B cell (primary cell): Measurements from ENCODE around the gene DNAJC10. TPM values are rescaled to one million over a fixed set of nuclear protein-coding genes. Genes with fewer than 3 reads are reported as not detected.

Experiments
- ATAC-seq: fragments of 200-7000 bp; cut with Tn5 transposase; one replicate; pipeline ENCODE4 v1.10.0; 2021; ENCODE audit warnings: low read depth, mild to moderate bottlenecking, moderate number of reproducible peaks, moderate library complexity
- CTCF ChIA-PET: fragments of 350-600 bp; sonication (Branson Sonifier 250); formaldehyde crosslinking; loops from one replicate; lab custom pipeline; 2021; ENCODE audit warnings: antibody characterized with exemption, inconsistent platforms; lab: Charles Lee
- POLR2A ChIA-PET: fragments of 350-600 bp; sonication (Branson Sonifier 250); formaldehyde crosslinking; loops from one replicate; lab custom pipeline; 2021; ENCODE audit warnings: antibody characterized with exemption; lab: Charles Lee
- DNase-seq: peaks from one replicate; pipeline ENCODE4 v3.0.0; 2013
- H2AFZ ChIP-seq: 2 replicates; pipeline ENCODE4 v1.6.1; 2012; ENCODE audit warnings: mild to moderate bottlenecking, low read depth, low read length; ENCODE audit not compliant: insufficient read depth, poor library complexity, severe bottlenecking
- H3K27ac ChIP-seq, 2 donors: 1 replicate in 1 of 2; 2 replicates in 1 of 2; pipeline ENCODE4 v1.5.1; 2012 to 2013; ENCODE audit warnings: low read length in 2 of 2, mild to moderate bottlenecking in 2 of 2, moderate library complexity in 1 of 2
- H3K27me3 ChIP-seq, 4 experiments: fragments of 200-600 bp in 1 of 4; sonication (generic) in 1 of 4; replicated peaks in 1 of 4; 1 replicate in 2 of 4; 2 replicates in 2 of 4; pipeline versions ENCODE4 v1.6.1 to v1.7.0; 2013 to 2016; ENCODE audit warnings: low read length in 3 of 4, mild to moderate bottlenecking in 2 of 4, mixed read lengths in 1 of 4, moderate library complexity in 1 of 4; ENCODE audit not compliant: insufficient read depth in 4 of 4, control insufficient read depth in 3 of 4; ENCODE audit errors: control extremely low read depth in 1 of 4
- H3K36me3 ChIP-seq, 2 experiments: replicated peaks in 1 of 2; 1 replicate in 1 of 2; 2 replicates in 1 of 2; pipeline versions ENCODE4 v1.6.1 to v1.7.1; 2013; ENCODE audit warnings: low read length in 1 of 2; ENCODE audit not compliant: insufficient read depth in 2 of 2, control insufficient read depth in 1 of 2; ENCODE audit errors: control extremely low read depth in 1 of 2, extremely low read depth in 1 of 2
- H3K4me1 ChIP-seq, 2 donors: fragments of 200-600 bp in 1 of 2; sonication (generic) in 1 of 2; 1 replicate in 1 of 2; 2 replicates in 1 of 2; pipeline versions ENCODE4 v1.5.1 to v1.6.1; 2013 to 2017; ENCODE audit warnings: low read length in 2 of 2; ENCODE audit not compliant: control insufficient read depth in 2 of 2, insufficient read depth in 2 of 2
- H3K4me2 ChIP-seq: replicated peaks from 2 replicates; pipeline ENCODE3; 2012; ENCODE audit warnings: mild to moderate bottlenecking, low read depth, low read length; ENCODE audit not compliant: poor library complexity, severe bottlenecking
- H3K4me3 ChIP-seq, 5 experiments: fragments of 200-600 bp in 1 of 5; sonication (generic) in 1 of 5; 1 replicate in 3 of 5; 2 replicates in 2 of 5; pipeline versions ENCODE4 v1.5.1 to v1.7.0; 2011 to 2016; ENCODE audit warnings: low read length in 4 of 5, mild to moderate bottlenecking in 4 of 5, low read depth in 2 of 5, control low read depth in 1 of 5, moderate library complexity in 1 of 5; ENCODE audit not compliant: insufficient read depth in 1 of 5; ENCODE audit errors: control extremely low read depth in 1 of 5, extremely low read depth in 1 of 5
- H3K79me2 ChIP-seq: fragments of 200-600 bp; sonication (generic); one replicate; pipeline ENCODE4 v1.6.0; 2016; ENCODE audit warnings: low read length; ENCODE audit not compliant: control insufficient read depth, insufficient read depth
- H3K9ac ChIP-seq: fragments of 200-600 bp; sonication (generic); 2 replicates; pipeline ENCODE4 v1.6.1; 2017; ENCODE audit warnings: mild to moderate bottlenecking, low read length, moderate library complexity
- H3K9me3 ChIP-seq, 3 donors: one replicate each; pipeline versions ENCODE4 v1.6.1 to v1.7.1; 2013; ENCODE audit warnings: low read length in 2 of 3; ENCODE audit not compliant: control insufficient read depth in 2 of 3, insufficient read depth in 1 of 3; ENCODE audit errors: control extremely low read depth in 1 of 3
- H4K20me1 ChIP-seq: 2 replicates; pipeline ENCODE4 v1.6.0; 2012; ENCODE audit warnings: mild to moderate bottlenecking, low read length; ENCODE audit not compliant: insufficient read depth, control insufficient read depth, poor library complexity, severe bottlenecking
- H3K27ac Mint-ChIP-seq: one replicate; pipeline ENCODE4 v1.8.0; 2021; ENCODE audit warnings: mixed read lengths
- H3K27me3 Mint-ChIP-seq: one replicate; pipeline ENCODE4 v1.8.0; 2021; ENCODE audit warnings: mixed read lengths
- H3K4me1 Mint-ChIP-seq: one replicate; pipeline ENCODE4 v1.8.0; 2021; ENCODE audit warnings: mixed read lengths
- H3K4me3 Mint-ChIP-seq: one replicate; pipeline ENCODE4 v1.8.0; 2021; ENCODE audit warnings: mixed read lengths
- H3K9me3 Mint-ChIP-seq: one replicate; pipeline ENCODE4 v1.8.0; 2022; ENCODE audit warnings: mixed read lengths; ENCODE audit not compliant: insufficient read depth
- EZH2 ChIP-seq: IDR thresholded peaks from 2 replicates; pipeline ENCODE4 v1.6.1; 2012; ENCODE audit warnings: borderline replicate concordance, low read depth, mild to moderate bottlenecking, moderate library complexity, low read length; ENCODE audit not compliant: insufficient read depth, poor library complexity, severe bottlenecking
- WGBS: methylation state at CpG from one replicate; pipeline ENCODE4 v1.1.5; 2013; ENCODE audit warnings: missing lambda C conversion rate; ENCODE audit not compliant: insufficient coverage; 5-methylcytosine and 5-hydroxymethylcytosine counted together
- intact Hi-C: fragments of 100-400 bp; cut with micrococcal nuclease; formaldehyde crosslinking; loops from one replicate; pipeline ENCODE4 v1.10.0; 2022
- polyA plus RNA-seq: library from polyadenylated mRNA; depleted of rRNA; stranded (reverse); fragments of >200 nt; gene quantifications from 2 replicates; pipeline ENCODE4 v1.2.3, GENCODE V29; 2012
- total RNA-seq, 2 donors: library from RNA; stranded (reverse); fragments of 120-200 nt in 1 of 2; gene quantifications; 1 replicate in 1 of 2; 2 replicates in 1 of 2; pipeline versions ENCODE4 v1.2.3 to v1.2.4, GENCODE V29; 2013 to 2022
- TF ChIP-seq, protein P1 (sequence below): fragments of 200-600 bp; IDR thresholded peaks from one replicate; pipeline ENCODE4 v1.8.0; 2022; ENCODE audit warnings: antibody characterized with exemption, mild to moderate bottlenecking

The DNAJC10 gene
- total and polyA plus RNA-seq, 2 donors (not counting 1 experiment from before 2014, with no cell fraction given), result 41.3 to 115 TPM

DNA sequence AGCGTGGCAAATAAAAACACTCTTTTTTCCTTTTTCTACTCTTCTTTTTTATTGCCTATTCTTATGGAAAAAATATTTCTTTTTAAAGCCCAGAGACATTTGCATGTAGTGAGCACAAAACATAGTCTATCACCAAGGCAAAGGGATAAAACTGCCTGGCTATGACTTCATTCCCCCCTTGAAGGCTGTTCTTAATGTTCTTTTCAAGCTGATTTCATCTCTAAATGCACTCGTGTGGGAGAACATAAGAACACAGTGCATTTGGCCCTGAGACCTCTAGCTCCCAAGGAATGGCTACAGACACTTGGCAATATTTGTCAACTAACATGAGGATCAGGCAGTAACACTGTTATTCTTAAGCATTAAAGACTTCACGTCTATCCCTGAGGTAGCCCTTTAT is 17.4 kb upstream of the DNAJC10 start:
- Histone ChIP-seq H3K9ac (no peak overlapping the region), H4K20me1 (no peaks in the 10 kb centered on the region), H3K9me3 (peaks cover 0 to 1% (median 0%) of the 10 kb centered on the region in 3 donors), H3K27me3 (no peaks in the 10 kb centered on the region), H3K27ac (no peak overlapping the region), H3K36me3 (no peaks in the 10 kb centered on the region), H3K4me3 (no peak overlapping the region), H3K4me1 (no peaks in the 10 kb centered on the region), H3K4me2 (no peak overlapping the region), H2AFZ (no peak overlapping the region), H3K79me2 (no peaks in the 10 kb centered on the region)
- H3K4me3 Mint-ChIP-seq, result no peak overlapping the region
- CTCF ChIA-PET, result interaction anchor here (0.5 to 0.6 kb wide), 2 partner anchors 20 to 37 kb away, joined by 3 read pairs; no protein-coding TSS in a partner anchor
- ATAC-seq (no peak), DNase-seq (no peak)
- no peaks in the 10 kb centered on the region for H3K4me1 Mint-ChIP-seq
- no CpG with 5 or more reads among the region's 3 CpGs for WGBS
- H3K27me3 Mint-ChIP-seq, result no peaks in the 10 kb centered on the region
- intact Hi-C loops, result no loop called here
- POLR2A ChIA-PET, result no interaction called here
- TF ChIP-seq, protein P1, sequence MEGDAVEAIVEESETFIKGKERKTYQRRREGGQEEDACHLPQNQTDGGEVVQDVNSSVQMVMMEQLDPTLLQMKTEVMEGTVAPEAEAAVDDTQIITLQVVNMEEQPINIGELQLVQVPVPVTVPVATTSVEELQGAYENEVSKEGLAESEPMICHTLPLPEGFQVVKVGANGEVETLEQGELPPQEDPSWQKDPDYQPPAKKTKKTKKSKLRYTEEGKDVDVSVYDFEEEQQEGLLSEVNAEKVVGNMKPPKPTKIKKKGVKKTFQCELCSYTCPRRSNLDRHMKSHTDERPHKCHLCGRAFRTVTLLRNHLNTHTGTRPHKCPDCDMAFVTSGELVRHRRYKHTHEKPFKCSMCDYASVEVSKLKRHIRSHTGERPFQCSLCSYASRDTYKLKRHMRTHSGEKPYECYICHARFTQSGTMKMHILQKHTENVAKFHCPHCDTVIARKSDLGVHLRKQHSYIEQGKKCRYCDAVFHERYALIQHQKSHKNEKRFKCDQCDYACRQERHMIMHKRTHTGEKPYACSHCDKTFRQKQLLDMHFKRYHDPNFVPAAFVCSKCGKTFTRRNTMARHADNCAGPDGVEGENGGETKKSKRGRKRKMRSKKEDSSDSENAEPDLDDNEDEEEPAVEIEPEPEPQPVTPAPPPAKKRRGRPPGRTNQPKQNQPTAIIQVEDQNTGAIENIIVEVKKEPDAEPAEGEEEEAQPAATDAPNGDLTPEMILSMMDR, result no peak
- TF ChIP-seq EZH2, result no peak
- H3K27ac Mint-ChIP-seq, result no peak overlapping the region
- H3K9me3 Mint-ChIP-seq, result no peaks in the 10 kb centered on the region

DNA sequence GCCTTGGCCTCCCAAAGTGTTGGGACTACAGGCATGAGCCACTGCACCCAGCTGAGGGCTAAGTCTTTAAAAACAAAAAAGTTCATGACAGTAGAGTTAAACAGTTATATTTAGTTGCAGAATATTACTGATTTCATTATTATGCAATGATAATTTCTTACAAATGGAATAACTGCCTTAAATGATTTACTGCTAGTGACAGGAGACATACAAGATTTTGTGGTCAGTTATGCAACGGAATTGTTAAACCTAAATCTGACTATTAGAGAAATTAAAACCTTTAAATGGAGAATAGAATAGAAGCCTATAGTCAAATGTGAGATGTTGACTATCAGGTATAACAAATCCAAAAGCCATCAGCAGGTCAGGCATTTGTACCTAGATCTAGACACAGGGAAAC is 10.3 kb upstream of the DNAJC10 start:
- H2AFZ ChIP-seq, result no peak overlapping the region
- ChIA-PET POLR2A (no interaction called here), CTCF (no interaction called here)

More for the DNA sequence above, 10.3 kb upstream of the DNAJC10 start:
- Mint-ChIP-seq H3K9me3 (no peaks in the 10 kb centered on the region), H3K27ac (no peak overlapping the region), H3K4me1 (no peaks in the 10 kb centered on the region), H3K27me3 (no peaks in the 10 kb centered on the region), H3K4me3 (no peak overlapping the region)
- H3K9me3 ChIP-seq, result no peaks in the 10 kb centered on the region
- H3K4me1 ChIP-seq, result no peaks in the 10 kb centered on the region
- H3K27me3 ChIP-seq, result peaks cover 0 to 3% (median 0%) of the 10 kb centered on the region in 4 experiments
- ATAC-seq (no peak), DNase-seq (no peak)
- no peak overlapping the region for H3K9ac ChIP-seq
- no CpG with 5 or more reads among the region's 1 CpG for WGBS
- H4K20me1 ChIP-seq, result no peaks in the 10 kb centered on the region
- intact Hi-C loops, result no loop called here
- no peaks in the 10 kb centered on the region for H3K79me2 ChIP-seq
- H3K36me3 ChIP-seq, result no peaks in the 10 kb centered on the region
- H3K4me2 ChIP-seq, result no peak overlapping the region
- TF ChIP-seq EZH2, result no peak
- TF ChIP-seq, protein P1, result no peak
- no peak overlapping the region for H3K27ac ChIP-seq
- no peak overlapping the region for H3K4me3 ChIP-seq
